CD4-positive, alpha-beta T cell treated with Interleukin-15 for 4 hours (primary cell): ENCODE data around the gene SLC37A1.
A peak's percentile ranks its signal among the peaks of the same experiment; 100 is the strongest.

Experiments
- DNase-seq: peaks from one replicate; pipeline ENCODE4 v3.0.0-alpha.2; 2020; ENCODE audit warnings: low spot score

The SLC37A1 gene

GRCh38 chr21:42527489-42528158, 14.0 kb downstream of the SLC37A1 start:
- peak; percentile 70 for DNase-seq

- no peak for DNase-seq
These were observed 16.5 kb downstream of the SLC37A1 start for GRCh38 chr21:42530167-42530518.

GRCh38 chr21:42531771-42532170, 18.1 kb downstream of the SLC37A1 start:
- no peak for DNase-seq

GRCh38 chr21:42532466-42533181, 19.0 kb downstream of the SLC37A1 start:
- no peak for DNase-seq

- no peak for DNase-seq
These were observed 19.8 kb downstream of the SLC37A1 start for GRCh38 chr21:42533306-42533962.

GRCh38 chr21:42533963-42534355, 20.3 kb downstream of the SLC37A1 start:
- DNase-seq: no peak

GRCh38 chr21:42534421-42535378, 21.0 kb downstream of the SLC37A1 start:
- DNase-seq: no peak

- DNase-seq: no peak
These were observed 22.0 kb downstream of the SLC37A1 start for GRCh38 chr21:42535602-42536171.

GRCh38 chr21:42536601-42537000, 22.9 kb downstream of the SLC37A1 start:
- DNase-seq: no peak

GRCh38 chr21:42537106-42537742, 23.6 kb downstream of the SLC37A1 start:
- peak; percentile 13 for DNase-seq

- DNase-seq: no peak
These were observed 25.0 kb downstream of the SLC37A1 start for GRCh38 chr21:42538479-42539275.

- no peak for DNase-seq
These were observed 25.7 kb downstream of the SLC37A1 start for GRCh38 chr21:42539342-42539741.

GRCh38 chr21:42539931-42540343, 26.3 kb downstream of the SLC37A1 start:
- DNase-seq: no peak

GRCh38 chr21:42540396-42540795, 26.7 kb downstream of the SLC37A1 start:
- DNase-seq: no peak

- no peak for DNase-seq
These were observed 27.5 kb downstream of the SLC37A1 start for GRCh38 chr21:42541174-42541573.

- DNase-seq: no peak
These were observed 28.0 kb downstream of the SLC37A1 start for GRCh38 chr21:42541618-42542017.

GRCh38 chr21:42542196-42542595, 28.5 kb downstream of the SLC37A1 start:
- no peak for DNase-seq

GRCh38 chr21:42542596-42542995, 28.9 kb downstream of the SLC37A1 start:
- DNase-seq: no peak

GRCh38 chr21:42543106-42543847, 29.6 kb downstream of the SLC37A1 start:
- no peak for DNase-seq

GRCh38 chr21:42544544-42544943, 30.9 kb downstream of the SLC37A1 start:
- DNase-seq: no peak
